ENCODE measurements around the gene NTNG2. TPM values are rescaled to one million over a fixed set of nuclear protein-coding genes. Genes with fewer than 3 reads are reported as not detected.

NTNG2 gene
- total and polyA plus RNA-seq, 9 donors = 0.23 to 1.3 (median 0.56) TPM

DNA sequence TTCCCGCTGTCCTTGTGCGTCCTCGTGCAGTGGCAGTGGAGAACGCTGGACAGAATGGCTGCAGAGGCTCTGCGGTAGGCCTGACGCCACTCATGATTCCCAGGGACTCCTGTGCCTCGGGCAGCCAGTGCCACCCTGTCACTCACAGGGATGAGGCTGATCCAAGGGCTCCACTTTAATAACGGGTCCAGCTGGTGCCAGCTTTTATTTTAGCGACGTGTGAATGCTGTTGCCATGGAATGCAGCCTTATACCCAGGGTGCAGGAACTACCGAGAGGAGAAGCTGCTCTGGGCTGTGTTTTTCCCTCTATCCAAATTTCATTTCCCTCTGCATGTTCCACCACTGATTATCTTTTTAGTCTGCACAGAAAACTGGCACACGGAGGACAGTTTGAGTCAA, 15.8 kb upstream of the NTNG2 start:
- H3K27me3 ChIP-seq (ENCODE audit: control insufficient read depth, insufficient read depth, low read length) = peaks cover 52% of the 10 kb centered on the region
- WGBS (ENCODE audit: insufficient coverage) = 81% methylated on average over 11 of the region's 12 CpGs
- no peak overlapping the region for H3K27ac ChIP-seq (ENCODE audit: low read length)
- H3K4me1 ChIP-seq (ENCODE audit: control insufficient read depth, insufficient read depth, low read length) = no peaks in the 10 kb centered on the region
- no peak for DNase-seq
- H3K9me3 ChIP-seq (replicated peaks; ENCODE audit: control insufficient read depth, low read depth, low read length) = no peaks in the 10 kb centered on the region
- no peaks in the 10 kb centered on the region for H3K36me3 ChIP-seq (ENCODE audit: control insufficient read depth, insufficient read depth, low read length)
- no peak overlapping the region for H3K4me3 ChIP-seq (ENCODE audit: low read length)

DNA sequence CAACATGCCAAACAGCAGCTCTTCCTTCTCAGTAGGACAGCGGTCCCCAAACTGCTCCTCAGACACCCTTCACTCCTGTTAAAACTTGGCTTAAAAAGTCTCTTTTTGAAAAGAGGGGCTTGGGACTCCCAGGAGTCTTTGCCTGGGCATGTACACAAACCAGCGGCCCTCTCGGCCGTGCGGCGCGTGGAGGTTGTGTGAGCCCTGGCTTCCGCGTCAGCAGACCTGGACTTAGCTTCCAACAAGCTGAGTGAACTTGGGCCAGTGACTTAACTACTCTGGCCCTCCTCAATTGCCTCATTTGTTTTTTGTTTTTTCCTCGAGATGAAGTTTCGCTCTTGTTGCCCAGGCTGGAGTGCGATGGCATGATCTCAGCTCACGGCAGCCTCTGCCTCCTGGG, 15.3 kb upstream of the NTNG2 start:
- H3K9me3 ChIP-seq (replicated peaks; ENCODE audit: control insufficient read depth, low read depth, low read length) = no peaks in the 10 kb centered on the region
- H3K27ac ChIP-seq (ENCODE audit: low read length) = no peak overlapping the region
- no peak for DNase-seq
- 76% methylated on average over 8 of the region's 13 CpGs for WGBS (ENCODE audit: insufficient coverage)
- H3K4me1 ChIP-seq (ENCODE audit: control insufficient read depth, insufficient read depth, low read length) = no peaks in the 10 kb centered on the region
- H3K4me3 ChIP-seq (ENCODE audit: low read length) = no peak overlapping the region
- no peaks in the 10 kb centered on the region for H3K36me3 ChIP-seq (ENCODE audit: control insufficient read depth, insufficient read depth, low read length)
- H3K27me3 ChIP-seq (ENCODE audit: control insufficient read depth, insufficient read depth, low read length) = peaks cover 52% of the 10 kb centered on the region

DNA sequence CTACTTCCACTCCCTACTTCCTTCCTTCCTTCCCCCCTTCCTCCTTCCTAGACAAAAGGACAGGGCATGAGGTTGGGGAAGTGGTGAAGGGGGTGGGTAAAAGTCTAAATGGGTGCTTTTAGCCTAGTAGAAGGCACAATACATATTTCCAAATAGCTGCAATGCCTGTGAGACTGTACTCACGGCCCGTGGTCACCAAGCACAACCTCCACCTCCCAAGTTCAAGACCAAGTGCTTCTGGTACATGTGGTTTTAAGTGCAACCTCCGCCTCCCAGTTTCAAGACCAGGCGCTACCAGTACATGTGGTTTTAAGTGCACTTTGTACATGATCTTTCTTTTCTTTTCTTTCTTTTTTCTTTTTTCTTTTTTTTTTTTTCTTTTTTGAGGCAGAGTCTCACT, 14.5 kb upstream of the NTNG2 start:
- no CpG with 5 or more reads among the region's 4 CpGs for WGBS (ENCODE audit: insufficient coverage)
- no peaks in the 10 kb centered on the region for H3K36me3 ChIP-seq (ENCODE audit: control insufficient read depth, insufficient read depth, low read length)
- no peak for DNase-seq
- no peak overlapping the region for H3K4me3 ChIP-seq (ENCODE audit: low read length)
- H3K9me3 ChIP-seq (replicated peaks; ENCODE audit: control insufficient read depth, low read depth, low read length) = no peaks in the 10 kb centered on the region
- peaks cover 45% of the 10 kb centered on the region for H3K27me3 ChIP-seq (ENCODE audit: control insufficient read depth, insufficient read depth, low read length)
- no peaks in the 10 kb centered on the region for H3K4me1 ChIP-seq (ENCODE audit: control insufficient read depth, insufficient read depth, low read length)
- no peak overlapping the region for H3K27ac ChIP-seq (ENCODE audit: low read length)

DNA sequence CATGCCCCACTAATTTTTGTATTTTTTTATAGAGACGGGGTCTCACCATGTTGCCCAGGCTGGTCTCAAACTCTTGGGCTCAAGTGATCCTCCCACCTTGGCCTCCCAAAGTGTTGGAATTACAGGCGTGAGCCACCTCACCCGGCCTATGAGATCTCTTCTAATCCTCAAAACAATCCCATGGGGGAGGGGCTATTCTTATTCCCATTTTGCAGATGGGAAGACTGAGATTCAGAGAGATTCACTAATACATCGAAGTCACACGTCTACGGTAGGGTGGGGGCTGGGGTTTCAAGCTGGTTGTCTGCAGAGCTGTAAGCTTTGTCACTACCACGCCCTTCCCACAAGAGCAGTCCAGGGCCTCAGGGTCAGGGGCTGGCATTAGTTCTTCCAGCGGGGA, 14.0 kb upstream of the NTNG2 start:
- no peak for DNase-seq
- H3K27me3 ChIP-seq (ENCODE audit: control insufficient read depth, insufficient read depth, low read length) = peaks cover 40% of the 10 kb centered on the region
- no peaks in the 10 kb centered on the region for H3K9me3 ChIP-seq (replicated peaks; ENCODE audit: control insufficient read depth, low read depth, low read length)
- WGBS (ENCODE audit: insufficient coverage) = 73% methylated on average over 1 of the region's 8 CpGs
- no peak overlapping the region for H3K27ac ChIP-seq (ENCODE audit: low read length)
- H3K4me3 ChIP-seq (ENCODE audit: low read length) = no peak overlapping the region
- no peaks in the 10 kb centered on the region for H3K4me1 ChIP-seq (ENCODE audit: control insufficient read depth, insufficient read depth, low read length)
- no peaks in the 10 kb centered on the region for H3K36me3 ChIP-seq (ENCODE audit: control insufficient read depth, insufficient read depth, low read length)

DNA sequence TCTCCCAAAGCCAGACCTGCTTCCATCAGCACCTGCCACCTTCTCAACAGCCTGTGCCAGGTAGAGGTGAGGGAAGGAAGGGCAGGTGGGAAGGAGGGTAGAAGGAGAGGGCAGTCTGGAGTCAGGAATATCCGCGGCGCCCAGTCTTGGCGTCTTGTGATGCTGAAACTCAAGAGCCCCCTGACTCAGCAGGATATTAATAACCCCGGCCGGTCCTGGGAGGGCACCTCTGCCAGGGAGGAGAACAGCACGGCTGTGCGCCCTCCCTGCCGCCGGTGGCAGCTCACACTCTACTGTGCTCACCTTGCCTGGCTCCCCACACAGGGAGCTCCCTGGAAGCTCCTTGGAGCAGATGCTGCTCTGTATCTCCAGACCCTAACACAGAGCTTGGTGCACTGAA, 11.6 kb upstream of the NTNG2 start:
- Histone ChIP-seq H3K9me3 (replicated peaks; ENCODE audit: control insufficient read depth, low read depth, low read length) (no peaks in the 10 kb centered on the region), H3K4me3 (ENCODE audit: low read length) (no peak overlapping the region), H3K27me3 (ENCODE audit: control insufficient read depth, insufficient read depth, low read length) (peaks cover 53% of the 10 kb centered on the region), H3K36me3 (ENCODE audit: control insufficient read depth, insufficient read depth, low read length) (no peaks in the 10 kb centered on the region), H3K4me1 (ENCODE audit: control insufficient read depth, insufficient read depth, low read length) (peaks cover 3% of the 10 kb centered on the region), H3K27ac (ENCODE audit: low read length) (no peak overlapping the region)
- no peak for DNase-seq
- 76% methylated on average over 10 of the region's 10 CpGs for WGBS (ENCODE audit: insufficient coverage)

DNA sequence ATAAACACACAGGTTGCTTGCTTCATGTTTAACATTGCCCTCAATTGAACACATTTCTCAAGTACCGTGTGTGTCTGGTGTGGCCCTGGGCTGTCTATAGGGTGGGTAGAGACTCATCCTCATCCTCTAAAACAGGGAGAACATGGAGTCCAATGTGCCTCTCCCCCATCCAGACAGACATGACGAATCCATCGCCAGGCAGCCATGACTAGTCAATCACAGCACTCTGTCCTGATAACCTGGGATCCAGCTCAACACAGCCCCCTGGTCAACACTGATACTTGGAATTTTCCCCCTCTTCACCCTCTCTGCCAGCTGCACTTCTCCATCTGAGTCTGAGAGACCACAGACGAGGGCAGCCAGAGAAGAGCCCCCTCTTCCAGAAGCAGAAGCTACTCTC, 10.7 kb upstream of the NTNG2 start:
- H3K36me3 ChIP-seq (ENCODE audit: control insufficient read depth, insufficient read depth, low read length) = no peaks in the 10 kb centered on the region
- no peak for DNase-seq
- 85% methylated on average over 2 of the region's 4 CpGs for WGBS (ENCODE audit: insufficient coverage)
- H3K4me3 ChIP-seq (ENCODE audit: low read length) = no peak overlapping the region
- H3K27ac ChIP-seq (ENCODE audit: low read length) = no peak overlapping the region
- H3K4me1 ChIP-seq (ENCODE audit: control insufficient read depth, insufficient read depth, low read length) = peaks cover 3% of the 10 kb centered on the region
- no peaks in the 10 kb centered on the region for H3K9me3 ChIP-seq (replicated peaks; ENCODE audit: control insufficient read depth, low read depth, low read length)
- peaks cover 62% of the 10 kb centered on the region for H3K27me3 ChIP-seq (ENCODE audit: control insufficient read depth, insufficient read depth, low read length)

DNA sequence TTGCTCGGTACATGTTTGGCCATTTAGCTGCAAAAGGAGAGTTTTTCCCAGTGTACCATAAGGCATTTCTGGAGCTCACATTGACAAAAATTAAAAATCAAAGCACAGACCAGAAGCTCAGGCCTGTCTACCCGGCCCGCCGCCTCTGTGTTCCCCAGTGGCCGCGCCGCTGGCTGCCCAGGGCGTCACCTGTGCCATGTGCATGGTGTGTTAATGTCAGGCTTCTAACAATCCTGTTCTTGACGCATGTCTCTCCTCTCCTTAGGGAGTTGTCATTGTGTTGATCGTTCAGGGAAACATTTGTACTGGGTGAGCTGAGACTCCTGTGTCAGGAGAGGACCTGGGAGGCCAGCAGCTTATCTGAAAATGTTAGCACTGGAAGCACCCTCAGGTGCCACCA, 9.6 kb upstream of the NTNG2 start:
- no peak overlapping the region for H3K4me3 ChIP-seq (ENCODE audit: low read length)
- WGBS (ENCODE audit: insufficient coverage) = 79% methylated on average over 6 of the region's 10 CpGs
- no peak overlapping the region for H3K27ac ChIP-seq (ENCODE audit: low read length)
- peaks cover 64% of the 10 kb centered on the region for H3K27me3 ChIP-seq (ENCODE audit: control insufficient read depth, insufficient read depth, low read length)
- no peaks in the 10 kb centered on the region for H3K9me3 ChIP-seq (replicated peaks; ENCODE audit: control insufficient read depth, low read depth, low read length)
- H3K4me1 ChIP-seq (ENCODE audit: control insufficient read depth, insufficient read depth, low read length) = peaks cover 3% of the 10 kb centered on the region
- no peaks in the 10 kb centered on the region for H3K36me3 ChIP-seq (ENCODE audit: control insufficient read depth, insufficient read depth, low read length)
- no peak for DNase-seq

DNA sequence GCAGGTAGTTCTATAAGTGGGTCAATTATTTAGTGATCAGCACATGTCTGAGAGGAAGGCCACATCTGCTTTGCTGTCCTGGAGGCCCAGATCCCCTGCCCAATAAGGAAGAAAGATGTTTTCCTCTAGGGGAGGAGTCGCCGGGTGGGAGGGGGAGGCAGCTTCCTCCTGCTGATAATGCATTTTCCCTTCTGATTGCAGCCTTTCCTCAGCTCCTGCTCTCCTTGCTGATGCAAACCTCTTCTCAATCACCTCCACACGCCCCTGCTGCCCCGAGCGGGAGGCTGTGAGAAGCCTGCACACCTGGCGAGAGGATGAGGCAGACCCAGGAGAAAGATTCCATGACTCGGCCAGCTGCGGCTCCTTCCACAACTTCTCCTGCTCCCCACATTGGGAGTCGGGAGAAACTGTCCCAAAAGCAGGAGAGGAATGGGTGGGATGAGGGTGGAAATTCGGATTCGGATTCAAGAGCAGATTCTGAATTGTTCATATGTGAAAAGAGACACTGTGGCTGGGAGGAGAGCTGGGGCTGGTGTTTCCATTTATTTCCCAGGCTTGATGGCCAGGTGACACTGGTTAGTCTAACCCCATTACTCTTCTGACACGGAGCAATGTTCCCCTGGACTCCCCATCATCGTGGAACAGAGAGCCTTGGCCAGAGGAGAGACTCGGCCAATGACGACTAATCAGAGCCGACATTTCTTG, 6.8 kb upstream of the NTNG2 start:
- WGBS (ENCODE audit: insufficient coverage) = 41% methylated on average over 4 of the region's 16 CpGs
- peaks cover 75% of the 10 kb centered on the region for H3K27me3 ChIP-seq (ENCODE audit: control insufficient read depth, insufficient read depth, low read length)

DNA sequence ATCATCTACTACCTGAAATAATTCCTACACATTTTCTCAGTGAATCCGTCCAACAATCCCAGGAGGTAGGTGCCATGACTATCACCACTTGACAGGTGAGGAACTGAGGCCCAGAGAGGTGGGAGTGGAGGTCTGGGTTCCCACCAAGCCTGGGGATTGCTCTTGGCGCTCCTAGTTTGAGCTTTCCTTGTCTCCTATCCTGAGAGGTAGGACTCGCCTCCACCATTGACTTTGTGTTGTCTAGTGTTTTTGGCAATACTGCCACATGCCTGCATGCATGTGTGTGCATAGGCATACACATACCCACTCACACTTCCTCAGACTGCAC, 6.3 kb upstream of the NTNG2 start:
- Histone ChIP-seq H3K36me3 (ENCODE audit: control insufficient read depth, insufficient read depth, low read length) (no peaks in the 10 kb centered on the region), H3K27me3 (ENCODE audit: control insufficient read depth, insufficient read depth, low read length) (peaks cover 76% of the 10 kb centered on the region), H3K4me1 (ENCODE audit: control insufficient read depth, insufficient read depth, low read length) (peaks cover 3% of the 10 kb centered on the region), H3K4me3 (ENCODE audit: low read length) (no peak overlapping the region), H3K27ac (ENCODE audit: low read length) (no peak overlapping the region), H3K9me3 (replicated peaks; ENCODE audit: control insufficient read depth, low read depth, low read length) (no peaks in the 10 kb centered on the region)
- WGBS (ENCODE audit: insufficient coverage) = no CpG with 5 or more reads among the region's 3 CpGs
- DNase-seq = no peak

More for the DNA sequence above, 6.8 kb upstream of the NTNG2 start:
- Histone ChIP-seq H3K27ac (ENCODE audit: low read length) (no peak overlapping the region), H3K36me3 (ENCODE audit: control insufficient read depth, insufficient read depth, low read length) (no peaks in the 10 kb centered on the region), H3K4me1 (ENCODE audit: control insufficient read depth, insufficient read depth, low read length) (peaks cover 3% of the 10 kb centered on the region), H3K9me3 (replicated peaks; ENCODE audit: control insufficient read depth, low read depth, low read length) (no peaks in the 10 kb centered on the region), H3K4me3 (ENCODE audit: low read length) (no peak overlapping the region)
- no peak for DNase-seq

DNA sequence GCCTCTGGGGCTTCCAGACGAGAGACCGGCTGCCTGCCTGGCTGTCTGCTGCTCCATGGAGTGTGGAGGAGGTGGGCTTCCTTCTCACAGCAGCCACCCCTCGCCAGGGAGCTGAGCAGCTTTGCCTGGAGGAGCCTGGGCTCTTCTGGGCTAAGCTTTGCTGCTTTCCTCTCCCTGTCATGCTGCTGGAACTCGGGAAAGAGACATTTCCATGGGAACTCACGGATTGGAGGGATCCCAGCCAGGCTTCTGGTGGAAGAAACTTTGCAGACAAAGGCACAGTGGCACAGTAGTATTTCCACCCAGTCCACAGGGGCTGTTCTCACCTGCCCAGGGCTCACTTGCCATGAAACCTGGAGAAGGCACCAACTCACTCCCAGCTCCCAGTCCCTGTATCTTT, 5.6 kb upstream of the NTNG2 start:
- Histone ChIP-seq H3K9me3 (replicated peaks; ENCODE audit: control insufficient read depth, low read depth, low read length) (no peaks in the 10 kb centered on the region), H3K4me3 (ENCODE audit: low read length) (no peak overlapping the region), H3K36me3 (ENCODE audit: control insufficient read depth, insufficient read depth, low read length) (no peaks in the 10 kb centered on the region), H3K4me1 (ENCODE audit: control insufficient read depth, insufficient read depth, low read length) (peaks cover 9% of the 10 kb centered on the region), H3K27me3 (ENCODE audit: control insufficient read depth, insufficient read depth, low read length) (peaks cover 77% of the 10 kb centered on the region), H3K27ac (ENCODE audit: low read length) (no peak overlapping the region)
- DNase-seq = no peak
- 22% methylated on average over 4 of the region's 5 CpGs for WGBS (ENCODE audit: insufficient coverage)
